ENCODE data around the gene SMPD3. TPM values are rescaled to one million over a fixed set of nuclear protein-coding genes. Genes with fewer than 3 reads are reported as not detected.

SMPD3 gene
- total and polyA plus RNA-seq, 7 donors: 0.49 to 29.7 (median 2.8) TPM

DNA sequence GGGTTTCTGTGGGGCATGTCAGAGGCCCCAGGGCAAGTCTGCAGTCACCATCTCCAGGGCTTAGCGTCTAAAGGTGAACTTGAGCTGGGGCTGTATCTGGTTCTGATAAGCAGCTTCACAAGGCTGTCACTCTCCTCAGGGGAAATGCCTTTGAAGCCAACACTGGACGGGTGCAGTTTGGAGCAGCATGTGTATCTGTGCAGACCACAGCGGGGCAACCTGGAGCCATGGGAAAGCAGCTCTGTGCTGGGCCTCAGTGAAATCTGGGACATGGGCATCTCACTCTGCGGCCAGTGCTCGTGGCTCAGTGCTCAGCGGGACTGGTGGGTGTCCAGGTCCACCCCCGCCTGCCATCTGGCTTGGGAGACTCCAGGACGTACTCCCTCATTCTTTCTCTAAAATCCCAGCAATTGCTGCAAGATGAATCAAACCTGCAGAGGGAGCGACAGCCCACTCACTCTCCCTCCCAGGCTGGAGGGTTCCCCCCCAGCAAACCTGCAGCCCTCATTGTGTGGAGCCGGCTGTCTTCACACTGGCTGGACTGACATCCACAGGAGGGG, 74.0 kb downstream of the SMPD3 start:
- intact Hi-C loops (cut with DNase I): no loop called here
- 91 to 93% methylated on average over 10 of the region's 10 CpGs for WGBS, 2 donors
- Histone ChIP-seq H3K36me3 (no peaks in the 10 kb centered on the region), H3K27me3 (no peaks in the 10 kb centered on the region), H3K4me3 (no peak overlapping the region), H3K27ac (no peak overlapping the region), H3K9me3 (no peaks in the 10 kb centered on the region), H3K4me1 (no peaks in the 10 kb centered on the region)
- TF ChIP-seq POLR2A (IDR thresholded peaks at IDR 0.05) (no peak), POLR2AphosphoS5 (IDR thresholded peaks at IDR 0.05) (no peak), EP300 (IDR thresholded peaks at IDR 0.05) (no peak)
- TF ChIP-seq, protein P1, sequence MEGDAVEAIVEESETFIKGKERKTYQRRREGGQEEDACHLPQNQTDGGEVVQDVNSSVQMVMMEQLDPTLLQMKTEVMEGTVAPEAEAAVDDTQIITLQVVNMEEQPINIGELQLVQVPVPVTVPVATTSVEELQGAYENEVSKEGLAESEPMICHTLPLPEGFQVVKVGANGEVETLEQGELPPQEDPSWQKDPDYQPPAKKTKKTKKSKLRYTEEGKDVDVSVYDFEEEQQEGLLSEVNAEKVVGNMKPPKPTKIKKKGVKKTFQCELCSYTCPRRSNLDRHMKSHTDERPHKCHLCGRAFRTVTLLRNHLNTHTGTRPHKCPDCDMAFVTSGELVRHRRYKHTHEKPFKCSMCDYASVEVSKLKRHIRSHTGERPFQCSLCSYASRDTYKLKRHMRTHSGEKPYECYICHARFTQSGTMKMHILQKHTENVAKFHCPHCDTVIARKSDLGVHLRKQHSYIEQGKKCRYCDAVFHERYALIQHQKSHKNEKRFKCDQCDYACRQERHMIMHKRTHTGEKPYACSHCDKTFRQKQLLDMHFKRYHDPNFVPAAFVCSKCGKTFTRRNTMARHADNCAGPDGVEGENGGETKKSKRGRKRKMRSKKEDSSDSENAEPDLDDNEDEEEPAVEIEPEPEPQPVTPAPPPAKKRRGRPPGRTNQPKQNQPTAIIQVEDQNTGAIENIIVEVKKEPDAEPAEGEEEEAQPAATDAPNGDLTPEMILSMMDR (IDR thresholded peaks at IDR 0.05): no peak
- no peak for DNase-seq

DNA sequence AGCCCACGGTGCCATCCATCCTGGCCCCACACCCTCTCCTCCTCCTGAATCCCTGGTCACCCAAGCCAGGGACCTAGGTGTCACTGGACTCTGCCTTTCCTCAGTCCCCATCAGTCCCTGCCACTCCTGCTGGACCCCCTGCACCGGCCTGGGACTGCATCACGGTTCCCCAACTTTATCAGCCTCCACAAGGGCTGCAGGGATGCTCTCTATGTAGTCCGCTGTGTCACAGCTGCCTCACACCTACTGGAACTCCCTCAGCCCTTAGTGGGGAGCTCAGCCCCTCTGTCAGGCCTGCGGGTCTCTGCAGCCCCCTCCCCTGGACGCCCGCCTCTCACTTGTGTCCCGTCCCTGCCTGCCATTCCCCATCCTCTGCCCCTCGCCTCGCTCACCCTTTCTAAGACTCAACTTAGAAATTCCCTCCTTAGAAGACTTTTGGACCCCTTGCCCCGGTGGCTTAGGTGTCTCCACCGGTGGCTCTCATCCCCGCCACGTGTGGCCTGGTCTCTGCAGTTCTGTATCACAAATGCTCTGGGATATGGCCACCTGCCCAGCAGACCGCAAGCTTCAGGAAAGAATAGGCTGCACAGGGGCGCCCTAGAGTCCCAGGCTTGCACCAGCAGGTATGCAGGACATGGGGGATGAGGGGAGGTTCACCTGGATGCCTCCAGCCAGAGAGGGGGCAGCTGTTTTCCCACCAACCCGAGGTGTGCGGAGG, 74.6 kb downstream of the SMPD3 start:
- WGBS, 2 donors: 84 to 91% methylated on average over 18 of the region's 18 CpGs
- Histone ChIP-seq H3K4me3 (no peak overlapping the region), H3K4me1 (no peaks in the 10 kb centered on the region), H3K27ac (no peak overlapping the region), H3K27me3 (peaks cover 0 to 1% (median 0%) of the 10 kb centered on the region in 3 donors), H3K36me3 (no peaks in the 10 kb centered on the region), H3K9me3 (no peaks in the 10 kb centered on the region)
- intact Hi-C loops (cut with DNase I): no loop called here
- TF ChIP-seq, protein P1 (IDR thresholded peaks at IDR 0.05): no peak
- TF ChIP-seq POLR2A (IDR thresholded peaks at IDR 0.05): no peak
- TF ChIP-seq EP300 (IDR thresholded peaks at IDR 0.05): no peak
- TF ChIP-seq POLR2AphosphoS5 (IDR thresholded peaks at IDR 0.05): no peak
- DNase-seq: no peak

DNA sequence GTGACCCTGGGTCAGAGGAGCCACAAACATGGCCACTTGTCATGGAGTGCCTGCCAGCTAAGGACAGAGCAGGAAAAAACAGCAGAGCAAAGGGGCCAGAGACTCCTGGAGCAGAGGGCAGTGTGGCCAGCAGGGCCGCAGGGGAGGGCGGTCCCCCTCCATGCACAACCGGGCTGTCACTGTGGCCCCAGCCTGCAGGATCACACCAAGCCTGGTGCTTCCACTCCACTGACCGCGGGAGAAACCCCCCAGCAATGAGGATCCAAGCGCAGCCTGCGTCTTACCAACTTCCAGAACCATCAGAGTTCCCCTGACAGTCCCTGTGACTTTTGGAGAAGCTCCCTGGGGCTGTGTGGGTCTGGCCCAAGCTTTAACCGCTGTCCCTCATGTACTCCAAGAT, 75.5 kb downstream of the SMPD3 start:
- TF ChIP-seq POLR2AphosphoS5 (IDR thresholded peaks at IDR 0.05): no peak
- TF ChIP-seq, protein P1 (IDR thresholded peaks at IDR 0.05): no peak
- no peak for TF ChIP-seq POLR2A (IDR thresholded peaks at IDR 0.05)
- no peak for TF ChIP-seq EP300 (IDR thresholded peaks at IDR 0.05)
- intact Hi-C loops (cut with DNase I): no loop called here
- DNase-seq: no peak
- Histone ChIP-seq H3K4me3 (no peak overlapping the region), H3K4me1 (no peaks in the 10 kb centered on the region), H3K9me3 (no peaks in the 10 kb centered on the region), H3K27ac (no peak overlapping the region), H3K27me3 (peaks cover 0 to 10% (median 0%) of the 10 kb centered on the region in 3 donors), H3K36me3 (no peaks in the 10 kb centered on the region)
- WGBS, 2 donors: 95 to 96% methylated on average over 8 of the region's 8 CpGs

DNA sequence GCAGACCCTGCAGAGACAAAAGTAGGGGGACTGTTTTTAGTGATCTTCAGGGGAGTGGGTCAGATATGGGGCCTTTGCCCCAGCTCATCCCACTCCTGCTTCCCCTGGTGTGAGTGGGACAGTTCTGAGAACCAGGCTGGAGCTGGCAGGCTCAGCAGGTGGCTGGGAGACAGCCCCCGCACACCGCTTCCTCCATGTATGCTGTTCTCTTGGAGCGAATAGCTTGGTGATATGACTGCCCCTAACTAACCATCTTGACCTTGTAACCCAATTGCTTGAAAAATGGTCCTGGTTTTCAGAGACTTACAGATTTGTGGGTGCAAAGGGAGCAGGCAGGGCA, 76.0 kb downstream of the SMPD3 start:
- Histone ChIP-seq H3K4me3 (no peak overlapping the region), H3K27me3 (peaks cover 0 to 13% (median 3%) of the 10 kb centered on the region in 3 donors), H3K27ac (no peak overlapping the region), H3K4me1 (no peaks in the 10 kb centered on the region), H3K36me3 (no peaks in the 10 kb centered on the region), H3K9me3 (no peaks in the 10 kb centered on the region)
- 97% methylated on average over 3 of the region's 3 CpGs for WGBS, 2 donors
- DNase-seq: no peak
- TF ChIP-seq, protein P1 (IDR thresholded peaks at IDR 0.05): no peak
- TF ChIP-seq EP300 (IDR thresholded peaks at IDR 0.05): no peak
- TF ChIP-seq POLR2A (IDR thresholded peaks at IDR 0.05): no peak
- TF ChIP-seq POLR2AphosphoS5 (IDR thresholded peaks at IDR 0.05): no peak
- intact Hi-C loops (cut with DNase I): no loop called here

Measured in sigmoid colon (tissue), 7 donors.